Endodermal cell (in vitro differentiated cells): ENCODE results near the gene PCBP2. TPM values are rescaled to one million over a fixed set of nuclear protein-coding genes. Genes with fewer than 3 reads are reported as not detected.
"Not testable (repeated sequence)": the region's sequence is repeated elsewhere in the genome, so short reads cannot be mapped to it uniquely, and the experiment has no call there.

ENCODE experiments used
- DNase-seq: peaks from one replicate; pipeline ENCODE4 v3.0.0-alpha.2; 2017
- H3K27ac ChIP-seq: 2 replicates; pipeline ENCODE4 v1.5.1; 2013; ENCODE audit warnings: mild to moderate bottlenecking, low read depth, low read length, moderate library complexity
- H3K27me3 ChIP-seq: 2 replicates; pipeline ENCODE4 v1.6.1; 2013; ENCODE audit warnings: mild to moderate bottlenecking, low read length, moderate library complexity; ENCODE audit not compliant: insufficient read depth, control insufficient read depth, poor library complexity, severe bottlenecking
- H3K36me3 ChIP-seq: 2 replicates; pipeline ENCODE4 v1.7.0; 2013; ENCODE audit warnings: mild to moderate bottlenecking, low read length, moderate library complexity; ENCODE audit not compliant: control insufficient read depth, insufficient read depth
- H3K4me1 ChIP-seq: one replicate; pipeline ENCODE4 v1.7.0; 2013; ENCODE audit warnings: low read length; ENCODE audit not compliant: control insufficient read depth, insufficient read depth
- H3K4me3 ChIP-seq: 2 replicates; pipeline ENCODE4 v1.5.1; 2013; ENCODE audit warnings: mild to moderate bottlenecking, low read length, moderate library complexity
- H3K9ac ChIP-seq: 2 replicates; pipeline ENCODE4 v1.6.1; 2013; ENCODE audit warnings: mild to moderate bottlenecking, low read length, moderate library complexity; ENCODE audit not compliant: poor library complexity, severe bottlenecking; ENCODE audit errors: extremely low read depth
- H3K9me3 ChIP-seq: 2 replicates; pipeline ENCODE4 v1.6.1; 2013; ENCODE audit warnings: mild to moderate bottlenecking, low read length, moderate library complexity; ENCODE audit not compliant: control insufficient read depth
- H3K27ac Mint-ChIP-seq: 2 replicates; pipeline ENCODE4 v1.8.0; 2020; ENCODE audit warnings: mixed read lengths
- H3K27me3 Mint-ChIP-seq: 2 replicates; pipeline ENCODE4 v1.8.0; 2021; ENCODE audit warnings: mild to moderate bottlenecking, mixed read lengths; ENCODE audit not compliant: insufficient read depth
- H3K36me3 Mint-ChIP-seq: 2 replicates; pipeline ENCODE4 v1.8.0; 2020; ENCODE audit warnings: low read depth, mixed read lengths
- H3K4me1 Mint-ChIP-seq: 2 replicates; pipeline ENCODE4 v1.8.0; 2020; ENCODE audit warnings: mixed read lengths
- H3K4me3 Mint-ChIP-seq: 2 replicates; pipeline ENCODE4 v1.8.0; 2020; ENCODE audit warnings: mild to moderate bottlenecking, moderate library complexity, mixed read lengths
- H3K9me3 Mint-ChIP-seq: 2 replicates; pipeline ENCODE4 v1.8.0; 2020; ENCODE audit warnings: mild to moderate bottlenecking, mixed read lengths
- WGBS, 2 experiments: methylation state at CpG; one replicate each; pipeline versions ENCODE4 v1.1.5 to v1.1.7; 2013; ENCODE audit warnings: missing lambda C conversion rate in 2 of 2, mixed read lengths in 1 of 2; ENCODE audit not compliant: insufficient coverage in 1 of 2, insufficient read length in 1 of 2; 5-methylcytosine and 5-hydroxymethylcytosine counted together
- total RNA-seq, 2 donors: library from RNA; stranded (reverse); fragmentation: NEBNext Ultra II Directional in 1 of 2; extraction: Animal tissue kit (Norgen Biotek cat#: 25700) in 1 of 2; gene quantifications; 2 replicates in 1 of 2; 3 replicates in 1 of 2; pipeline ENCODE4 v1.2.1, GENCODE V29; 2021
- TF ChIP-seq, protein P1 (sequence below): fragments of 200-600 bp; sonication (generic); conservative IDR thresholded peaks from 2 replicates; pipeline ENCODE4 v1.5.0; 2021; ENCODE audit warnings: antibody characterized with exemption, mild to moderate bottlenecking

The PCBP2 gene
- total RNA-seq, 2 donors from 2014 or later: 1,281 to 1,338 TPM

DNA sequence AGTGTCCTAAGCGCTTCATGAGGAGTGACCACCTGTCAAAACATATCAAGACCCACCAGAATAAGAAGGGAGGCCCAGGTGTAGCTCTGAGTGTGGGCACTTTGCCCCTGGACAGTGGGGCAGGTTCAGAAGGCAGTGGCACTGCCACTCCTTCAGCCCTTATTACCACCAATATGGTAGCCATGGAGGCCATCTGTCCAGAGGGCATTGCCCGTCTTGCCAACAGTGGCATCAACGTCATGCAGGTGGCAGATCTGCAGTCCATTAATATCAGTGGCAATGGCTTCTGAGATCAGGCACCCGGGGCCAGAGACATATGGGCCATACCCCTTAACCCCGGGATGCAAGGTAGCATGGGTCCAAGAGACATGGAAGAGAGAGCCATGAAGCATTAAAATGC lies 41.0 kb upstream of the PCBP2 start:
- peaks cover 38% of the 10 kb centered on the region for H3K36me3 Mint-ChIP-seq
- no peak overlapping the region for H3K4me3 Mint-ChIP-seq
- 93 to 95% methylated on average over 5 of the region's 5 CpGs for WGBS, 2 experiments
- TF ChIP-seq, protein P1, sequence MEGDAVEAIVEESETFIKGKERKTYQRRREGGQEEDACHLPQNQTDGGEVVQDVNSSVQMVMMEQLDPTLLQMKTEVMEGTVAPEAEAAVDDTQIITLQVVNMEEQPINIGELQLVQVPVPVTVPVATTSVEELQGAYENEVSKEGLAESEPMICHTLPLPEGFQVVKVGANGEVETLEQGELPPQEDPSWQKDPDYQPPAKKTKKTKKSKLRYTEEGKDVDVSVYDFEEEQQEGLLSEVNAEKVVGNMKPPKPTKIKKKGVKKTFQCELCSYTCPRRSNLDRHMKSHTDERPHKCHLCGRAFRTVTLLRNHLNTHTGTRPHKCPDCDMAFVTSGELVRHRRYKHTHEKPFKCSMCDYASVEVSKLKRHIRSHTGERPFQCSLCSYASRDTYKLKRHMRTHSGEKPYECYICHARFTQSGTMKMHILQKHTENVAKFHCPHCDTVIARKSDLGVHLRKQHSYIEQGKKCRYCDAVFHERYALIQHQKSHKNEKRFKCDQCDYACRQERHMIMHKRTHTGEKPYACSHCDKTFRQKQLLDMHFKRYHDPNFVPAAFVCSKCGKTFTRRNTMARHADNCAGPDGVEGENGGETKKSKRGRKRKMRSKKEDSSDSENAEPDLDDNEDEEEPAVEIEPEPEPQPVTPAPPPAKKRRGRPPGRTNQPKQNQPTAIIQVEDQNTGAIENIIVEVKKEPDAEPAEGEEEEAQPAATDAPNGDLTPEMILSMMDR: no peak
- H3K27me3 Mint-ChIP-seq: no peaks in the 10 kb centered on the region
- no peak overlapping the region for H3K27ac Mint-ChIP-seq
- H3K36me3 ChIP-seq: peaks cover 45% of the 10 kb centered on the region
- no peak overlapping the region for H3K27ac ChIP-seq
- no peak overlapping the region for H3K9ac ChIP-seq
- no peak overlapping the region for H3K4me3 ChIP-seq
- H3K9me3 Mint-ChIP-seq: no peaks in the 10 kb centered on the region
- no peak for DNase-seq
- peaks cover 25% of the 10 kb centered on the region for H3K4me1 Mint-ChIP-seq
- peaks cover 13% of the 10 kb centered on the region for H3K4me1 ChIP-seq
- no peaks in the 10 kb centered on the region for H3K9me3 ChIP-seq
- H3K27me3 ChIP-seq: no peaks in the 10 kb centered on the region

GRCh38 chr12:53413485-53414204 lies 38.3 kb upstream of the PCBP2 start:
- H3K4me3 ChIP-seq: no peak overlapping the region
- DNase-seq: no peak
- TF ChIP-seq, protein P1: no peak
- no peaks in the 10 kb centered on the region for H3K27me3 ChIP-seq
- H3K9me3 ChIP-seq: no peaks in the 10 kb centered on the region
- H3K27ac ChIP-seq: no peak overlapping the region
- peaks cover 29% of the 10 kb centered on the region for H3K36me3 Mint-ChIP-seq
- H3K4me1 Mint-ChIP-seq: peaks cover 30% of the 10 kb centered on the region
- H3K27me3 Mint-ChIP-seq: no peaks in the 10 kb centered on the region
- WGBS, 2 experiments: 95% methylated on average over 2 of the region's 3 CpGs; no CpG with 5 or more reads in 1 of the 2 experiments
- no peak overlapping the region for H3K27ac Mint-ChIP-seq
- no peak overlapping the region for H3K4me3 Mint-ChIP-seq
- no peaks in the 10 kb centered on the region for H3K9me3 Mint-ChIP-seq
- H3K9ac ChIP-seq: peak overlapping the region; percentile 13
- peaks cover 13% of the 10 kb centered on the region for H3K4me1 ChIP-seq
- H3K36me3 ChIP-seq: peaks cover 39% of the 10 kb centered on the region

DNA sequence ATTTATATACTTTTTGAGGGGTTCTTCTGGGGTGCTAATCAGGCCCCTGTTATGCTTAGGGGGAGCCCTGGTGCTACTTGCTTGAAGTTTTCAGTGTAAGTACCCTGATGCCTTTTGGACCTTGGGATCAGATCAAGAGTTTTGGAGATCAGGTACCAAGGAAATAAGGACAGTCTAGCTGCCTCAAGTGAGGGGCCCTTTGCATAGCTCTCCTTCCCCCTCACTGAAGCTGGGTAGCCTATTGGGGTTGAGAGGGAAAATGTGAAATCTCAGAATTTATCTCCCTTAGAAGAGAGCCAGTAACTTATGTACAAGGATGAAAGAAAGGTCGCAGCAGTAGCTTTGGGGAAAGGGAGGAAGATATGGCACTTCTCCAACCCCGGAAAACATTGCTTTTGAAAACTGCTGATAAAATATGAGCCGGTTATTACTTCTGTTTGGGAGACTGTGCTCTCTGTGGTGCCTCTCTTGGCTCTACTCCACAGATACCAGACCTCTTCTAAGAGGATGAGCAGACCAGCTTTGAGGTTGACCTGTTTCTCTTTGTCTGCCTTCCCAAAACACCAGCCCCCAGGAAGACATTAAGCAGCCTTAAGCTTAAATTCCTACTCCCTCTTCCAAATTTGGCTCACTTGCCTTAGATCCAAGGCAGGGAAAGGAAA lies 37.0 kb upstream of the PCBP2 start:
- Histone ChIP-seq H3K4me3 (peak overlapping the region; percentile 19), H3K9me3 (no peaks in the 10 kb centered on the region), H3K27me3 (no peaks in the 10 kb centered on the region), H3K9ac (peak overlapping the region; percentile 12), H3K27ac (peak overlapping the region; percentile 34), H3K36me3 (peaks cover 30% of the 10 kb centered on the region), H3K4me1 (peaks cover 13% of the 10 kb centered on the region)
- 90 to 100% methylated on average over 1 to 3 of the region's 3 CpGs for WGBS, 2 experiments
- no peak for DNase-seq
- Mint-ChIP-seq H3K9me3 (no peaks in the 10 kb centered on the region), H3K27me3 (no peaks in the 10 kb centered on the region), H3K4me3 (no peak overlapping the region), H3K36me3 (peaks cover 19% of the 10 kb centered on the region), H3K4me1 (peaks cover 38% of the 10 kb centered on the region), H3K27ac (peak overlapping the region; percentile 92)
- TF ChIP-seq, protein P1: no peak

GRCh38 chr12:53415752-53416389 lies 36.0 kb upstream of the PCBP2 start:
- H3K27ac ChIP-seq: peak overlapping the region; percentile 34
- peaks cover 17% of the 10 kb centered on the region for H3K4me1 ChIP-seq
- H3K36me3 ChIP-seq: peaks cover 26% of the 10 kb centered on the region
- Mint-ChIP-seq H3K27ac (peak overlapping the region; percentile 92), H3K4me1 (peaks cover 46% of the 10 kb centered on the region), H3K36me3 (peaks cover 13% of the 10 kb centered on the region)
- DNase-seq: peak; percentile 65
- not testable (repeated sequence) for H3K27me3 ChIP-seq, H3K27me3 Mint-ChIP-seq, H3K9me3 ChIP-seq, H3K4me3 Mint-ChIP-seq, H3K9me3 Mint-ChIP-seq
- 71 to 72% methylated on average over 2 of the region's 2 CpGs for WGBS, 2 experiments
- peak overlapping the region; percentile 19 for H3K4me3 ChIP-seq
- peak overlapping the region; percentile 55 for H3K9ac ChIP-seq
